HG02763 (cell line): Measurements from ENCODE around the gene IFITM10.
"Not testable (repeated sequence)": the region's sequence is repeated elsewhere in the genome, so short reads cannot be mapped to it uniquely, and the experiment has no call there.

Experiments
- ATAC-seq: cut with Tn5 transposase; IDR thresholded peaks from one replicate; pipeline ENCODE4 v1.9.1; 2021; ENCODE audit warnings: mild to moderate bottlenecking, moderate library complexity; ENCODE audit not compliant: unreplicated experiment

The IFITM10 gene

DNA sequence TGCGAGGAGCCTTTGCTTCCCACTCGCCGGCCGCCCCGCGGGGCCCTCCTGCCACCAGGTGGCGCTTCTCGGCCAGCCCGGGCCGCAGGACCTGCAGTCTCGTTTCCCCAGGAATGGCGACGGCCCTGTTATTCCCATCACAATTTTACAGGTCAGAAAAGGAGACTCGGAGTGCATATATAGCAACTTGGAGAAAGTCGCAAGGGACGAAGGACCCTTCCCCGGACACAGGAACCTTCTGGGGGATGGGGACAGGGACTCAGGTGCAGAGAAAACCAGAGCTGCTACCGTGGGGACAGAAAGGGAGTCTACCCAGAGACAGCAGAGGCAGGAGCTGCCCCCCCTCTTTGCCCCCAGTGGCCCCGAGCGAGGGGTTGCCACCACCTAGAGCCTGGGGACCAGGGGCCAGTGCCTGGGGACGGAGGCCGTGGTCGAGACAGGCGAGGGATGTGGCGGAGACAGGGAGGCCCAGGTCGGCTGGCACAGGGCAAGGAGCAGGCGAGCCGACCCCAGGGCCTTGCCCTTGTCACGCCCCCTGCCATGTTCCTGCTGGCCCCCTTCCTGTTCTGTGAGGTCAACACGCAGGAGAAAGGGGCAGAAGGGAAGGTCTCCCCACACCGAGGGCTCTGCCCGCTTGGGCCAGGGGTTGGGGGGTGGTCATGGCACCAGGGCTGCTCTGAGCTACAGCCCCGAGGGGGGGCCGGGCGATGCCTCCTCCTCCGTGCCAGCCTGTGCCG lies 56.9 kb downstream of the IFITM10 start:
- ATAC-seq, result no peak

DNA sequence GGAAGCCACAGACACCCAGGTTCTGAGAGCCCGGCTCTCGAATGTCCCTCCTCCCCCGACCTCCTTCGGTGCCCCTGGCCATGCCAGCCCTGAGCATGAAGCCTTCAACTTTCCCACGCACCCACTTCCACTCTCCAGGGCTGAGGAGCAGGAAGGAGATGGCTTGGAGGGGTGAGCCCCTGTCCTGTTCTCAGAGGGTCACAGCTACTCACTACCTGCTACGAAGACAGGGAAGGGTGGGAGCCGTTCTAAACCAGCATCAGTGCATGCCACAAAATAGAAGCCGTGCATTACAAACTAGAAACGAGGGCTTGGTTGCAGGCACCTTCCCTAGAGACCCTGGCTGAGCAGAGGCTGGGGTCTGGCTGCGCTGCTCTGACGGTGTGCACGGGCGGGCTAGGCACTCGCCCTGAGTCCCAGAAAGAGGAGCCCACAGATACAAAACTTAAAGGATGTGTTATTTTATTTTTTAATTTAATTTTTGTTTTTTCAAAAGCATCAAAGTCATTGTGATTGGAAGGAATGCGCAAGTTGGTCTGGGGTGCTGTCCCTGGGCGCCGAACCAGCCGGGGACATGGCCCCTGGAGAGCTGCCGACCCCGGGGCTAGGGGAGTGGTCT lies 57.6 kb downstream of the IFITM10 start:
- no peak for ATAC-seq

- no peak for ATAC-seq
These were observed 58.3 kb downstream of the IFITM10 start for GRCh38 chr11:1691878-1692707.

- no peak for ATAC-seq
These were observed 59.1 kb downstream of the IFITM10 start for GRCh38 chr11:1691026-1691877.

DNA sequence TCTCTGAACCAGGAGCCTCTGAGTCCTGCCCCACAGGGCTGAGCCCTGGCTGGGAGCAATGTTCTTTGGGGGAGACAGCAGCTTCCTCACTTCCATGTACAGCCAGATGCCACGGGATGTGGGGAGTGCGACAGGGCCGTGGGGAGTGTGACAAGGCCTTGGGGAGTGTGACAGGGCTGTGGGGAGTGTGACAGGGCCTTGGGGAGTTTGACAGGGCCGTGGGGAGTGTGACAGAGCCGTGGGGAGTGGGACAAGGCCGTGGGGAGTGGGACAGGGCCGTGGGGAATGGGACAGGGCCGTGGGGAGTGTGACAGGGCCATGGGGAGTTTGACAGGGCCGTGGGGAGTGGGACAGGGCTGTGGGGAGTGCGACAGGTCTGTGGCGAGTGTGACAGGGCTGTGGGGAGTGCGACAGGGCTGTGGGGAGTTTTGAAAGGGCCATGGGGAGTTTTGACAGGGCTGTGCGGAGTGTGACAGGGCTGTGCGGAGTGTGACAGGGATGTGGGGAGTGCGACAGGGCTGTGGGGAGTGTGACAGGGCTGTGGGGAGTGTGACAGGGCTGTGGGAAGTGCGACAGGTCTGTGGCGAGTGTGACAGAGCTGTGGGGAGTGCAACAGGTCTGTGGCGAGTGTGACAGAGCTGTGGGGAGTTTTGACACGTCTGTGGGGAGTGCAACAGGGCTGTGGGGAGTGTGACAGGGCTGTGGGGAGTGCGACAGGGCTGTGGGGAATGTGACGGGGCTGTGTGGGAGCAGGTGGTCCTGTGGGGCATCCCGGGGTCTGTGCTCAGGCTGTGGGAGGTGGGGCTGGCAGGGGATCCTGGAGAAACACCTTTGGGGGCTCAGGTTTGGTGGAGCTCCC lies 60.0 kb downstream of the IFITM10 start:
- no peak for ATAC-seq

- not testable (repeated sequence) for ATAC-seq
These were observed 60.9 kb downstream of the IFITM10 start for GRCh38 chr11:1689250-1690166.

GRCh38 chr11:1688336-1688947 lies 62.0 kb downstream of the IFITM10 start:
- ATAC-seq, result not testable (repeated sequence)

DNA sequence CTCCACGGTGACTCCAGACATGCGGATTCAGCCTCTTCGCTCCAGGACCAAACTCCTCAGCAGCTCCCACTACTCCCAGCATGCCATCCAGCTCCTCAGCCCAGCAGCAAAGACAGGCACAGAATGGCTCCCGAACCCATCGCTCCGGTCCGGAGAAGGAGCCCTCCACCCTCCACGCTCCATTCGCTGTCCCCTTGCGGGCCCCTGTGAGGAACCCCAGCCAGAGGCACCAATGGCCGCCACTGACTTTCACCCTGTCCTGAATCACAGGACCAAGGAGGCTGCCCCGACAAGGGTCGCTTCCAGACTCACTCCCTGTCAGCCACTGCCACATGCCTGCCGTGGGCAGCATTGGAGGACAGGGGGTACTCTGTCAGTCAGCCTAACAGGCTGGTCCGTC lies 64.2 kb downstream of the IFITM10 start:
- ATAC-seq, result not testable (repeated sequence)

DNA sequence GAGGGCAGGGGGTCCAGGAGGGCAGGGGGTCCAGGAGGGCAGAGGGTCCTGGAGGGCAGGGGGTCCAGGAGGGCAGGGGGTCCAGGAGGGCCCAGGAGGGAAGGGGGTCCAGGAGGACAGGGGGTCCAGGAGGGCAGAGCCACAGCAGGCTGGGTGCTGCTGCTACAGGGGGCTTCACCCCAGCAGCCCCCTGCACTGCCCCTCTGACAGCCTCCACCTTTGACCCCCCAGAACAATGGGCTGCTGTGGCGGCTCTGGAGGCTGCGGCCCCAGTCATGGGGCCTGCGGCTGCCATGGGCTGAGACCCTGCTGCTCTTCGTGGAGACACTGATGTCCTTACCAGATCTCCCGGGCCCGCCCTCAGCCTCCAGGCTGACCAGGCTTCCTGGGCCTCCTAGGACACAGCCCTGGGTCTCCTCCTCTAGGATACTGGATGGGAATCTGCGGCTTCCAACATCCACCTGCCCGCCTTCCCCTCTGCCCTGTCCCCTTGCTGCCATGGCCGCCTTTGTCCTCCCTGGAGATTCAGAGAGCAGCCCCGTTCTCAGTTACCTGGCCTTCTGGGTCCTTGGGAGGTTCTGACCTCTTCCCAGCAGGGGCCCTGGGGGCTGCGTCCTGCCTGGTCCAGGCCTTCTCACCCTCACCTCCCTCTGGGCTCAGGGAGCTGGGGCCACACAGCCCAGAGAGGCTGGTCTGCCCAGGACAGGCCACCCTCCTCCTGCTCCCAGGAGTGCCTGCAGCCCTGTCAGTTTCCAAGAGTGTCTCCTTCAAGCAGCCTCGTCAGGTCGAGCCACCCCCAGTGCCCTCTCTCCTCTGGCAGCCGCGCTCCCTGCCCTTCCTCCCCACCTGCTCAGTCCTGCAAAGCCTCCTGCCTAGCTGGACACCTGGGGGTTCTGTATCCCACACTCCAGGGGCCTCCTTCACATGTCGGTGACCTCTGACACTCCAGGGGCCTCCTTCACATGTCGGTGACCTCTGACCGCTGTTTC lies 65.2 kb downstream of the IFITM10 start:
- not testable (repeated sequence) for ATAC-seq

- ATAC-seq, result not testable (repeated sequence)
These were observed 66.4 kb downstream of the IFITM10 start for GRCh38 chr11:1683904-1684572.

- not testable (repeated sequence) for ATAC-seq
These were observed 67.2 kb downstream of the IFITM10 start for GRCh38 chr11:1683216-1683615.
